GM18870 (cell line): ENCODE data around the gene LARGE1.
"Not testable (repeated sequence)": the region's sequence is repeated elsewhere in the genome, so short reads cannot be mapped to it uniquely, and the experiment has no call there.

Experiments used
- ATAC-seq: cut with Tn5 transposase; IDR thresholded peaks from one replicate; pipeline ENCODE4 v1.9.1; 2021; ENCODE audit warnings: moderate library complexity; ENCODE audit not compliant: unreplicated experiment

Gene LARGE1

DNA sequence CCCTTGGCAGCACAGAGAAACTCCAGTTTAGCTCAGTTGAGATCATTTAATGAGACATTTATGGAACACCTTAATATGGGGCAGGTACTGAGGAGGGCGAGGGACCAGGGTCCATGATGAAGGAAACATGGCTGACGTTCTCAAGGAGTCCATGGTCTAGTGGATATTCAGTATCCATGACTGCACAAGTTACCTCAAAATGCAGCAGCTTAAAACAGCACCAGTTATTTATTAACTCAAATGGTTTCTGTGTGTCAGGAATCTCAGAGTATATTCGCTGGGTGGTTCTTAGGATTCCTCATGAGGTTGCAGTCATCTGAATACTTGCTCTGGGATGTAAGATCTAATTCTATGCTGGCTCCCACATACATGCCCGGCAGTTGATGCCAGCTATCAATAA is 346.8 kb downstream of the LARGE1 start:
- no peak for ATAC-seq

DNA sequence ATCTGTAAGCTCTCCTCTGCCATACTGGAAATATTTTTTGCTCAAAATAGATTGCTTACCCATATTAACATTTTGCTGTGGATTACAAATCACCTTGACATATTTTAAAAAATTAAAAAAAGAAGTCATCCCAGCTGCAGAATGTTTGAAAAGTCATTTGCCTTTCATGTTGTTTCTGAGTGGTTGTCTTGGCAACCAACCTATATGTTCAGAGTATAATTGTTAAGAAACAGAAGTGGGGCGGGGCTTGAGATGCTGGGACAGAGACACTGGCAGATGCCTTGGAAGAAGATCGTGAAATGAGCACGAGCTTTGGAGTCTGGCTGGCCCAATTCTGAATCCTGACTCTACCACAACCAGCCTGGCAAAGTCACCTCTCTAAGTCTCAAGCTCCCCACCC is 348.2 kb downstream of the LARGE1 start:
- ATAC-seq: no peak

DNA sequence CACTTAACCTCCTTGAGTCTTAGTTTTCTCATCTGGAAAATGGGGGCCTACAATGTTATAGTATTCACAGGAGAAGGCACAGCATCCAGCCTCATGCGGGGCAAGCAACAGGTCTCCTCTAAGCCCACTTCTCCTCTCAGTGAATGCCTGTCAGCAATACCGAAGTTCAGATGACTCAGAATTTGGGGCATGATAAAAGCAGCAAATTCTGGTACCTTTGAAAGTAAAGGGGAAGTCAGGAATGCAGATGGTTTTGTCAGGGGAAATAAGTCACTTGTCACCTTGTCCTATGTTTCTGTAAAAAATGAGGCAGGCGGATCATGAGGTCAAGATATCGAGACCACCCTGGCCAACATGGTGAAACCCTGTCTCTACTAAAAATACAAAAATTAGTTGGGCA is 350.2 kb downstream of the LARGE1 start:
- no peak for ATAC-seq

GRCh38 chr22:33569559-33569958 is 350.7 kb downstream of the LARGE1 start:
- ATAC-seq: no peak

DNA sequence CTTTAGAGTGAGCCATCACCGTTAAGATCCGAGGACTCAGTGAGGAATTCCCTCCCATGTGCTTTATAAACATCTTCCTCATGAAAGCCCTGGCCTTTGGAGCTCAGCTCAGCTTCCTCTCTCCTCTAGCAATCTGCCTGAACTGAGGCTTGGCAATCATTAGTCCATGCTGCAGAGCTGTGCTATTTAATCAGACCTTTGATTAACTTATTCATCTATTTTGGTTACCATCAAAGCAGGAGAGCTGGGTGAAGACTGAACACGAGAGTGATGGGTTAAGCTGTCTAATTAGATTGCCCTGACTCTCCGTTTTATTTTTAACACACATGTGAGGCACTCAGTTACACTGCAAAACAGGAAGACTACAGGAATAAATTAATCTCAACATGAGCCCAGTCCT is 351.3 kb downstream of the LARGE1 start:
- no peak for ATAC-seq

GRCh38 chr22:33566495-33566894 is 353.8 kb downstream of the LARGE1 start:
- not testable (repeated sequence) for ATAC-seq

- no peak for ATAC-seq
Measured at GRCh38 chr22:33565580-33565995, 354.7 kb downstream of the LARGE1 start.

- no peak for ATAC-seq
Measured at GRCh38 chr22:33564683-33565082, 355.6 kb downstream of the LARGE1 start.

DNA sequence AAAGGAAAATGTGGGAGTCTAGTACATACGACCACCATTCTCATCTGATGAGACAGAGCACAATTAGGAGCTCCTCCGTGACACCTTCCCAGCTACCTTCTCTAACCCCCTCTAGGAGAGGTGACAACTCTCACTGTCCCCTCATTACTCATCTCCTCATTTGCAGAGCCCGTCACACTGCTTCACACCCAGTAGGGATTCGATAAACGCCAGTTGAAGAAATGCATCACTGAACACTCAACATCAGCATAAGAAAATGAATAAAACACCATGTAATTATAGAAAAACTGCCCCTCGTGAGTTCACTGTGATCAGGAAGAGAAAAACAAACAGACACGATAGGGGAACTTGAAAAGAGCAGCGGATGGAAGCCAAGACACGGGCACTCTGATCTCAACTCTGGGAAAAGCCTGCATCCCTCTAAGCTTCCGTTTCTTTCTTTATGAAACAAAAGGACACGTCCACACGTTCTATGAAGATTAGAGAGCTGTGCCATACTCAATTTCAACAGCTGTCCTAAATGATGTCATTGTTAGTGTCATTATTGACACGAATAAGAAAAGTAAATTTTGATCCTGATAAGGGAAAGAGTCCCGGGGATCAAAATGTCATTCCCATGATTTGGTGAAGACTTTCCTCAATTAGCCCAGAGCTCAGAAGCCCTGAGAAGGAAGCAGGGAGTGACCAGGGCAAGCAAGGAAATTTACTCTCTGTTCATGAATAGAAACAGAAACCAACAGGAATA is 356.9 kb downstream of the LARGE1 start:
- no peak for ATAC-seq

- no peak for ATAC-seq
Measured at GRCh38 chr22:33562501-33562900, 357.8 kb downstream of the LARGE1 start.

GRCh38 chr22:33561149-33561807 is 359.0 kb downstream of the LARGE1 start:
- ATAC-seq: no peak

GRCh38 chr22:33557836-33558235 is 362.4 kb downstream of the LARGE1 start:
- no peak for ATAC-seq

GRCh38 chr22:33555814-33556522 is 364.3 kb downstream of the LARGE1 start:
- ATAC-seq: no peak

DNA sequence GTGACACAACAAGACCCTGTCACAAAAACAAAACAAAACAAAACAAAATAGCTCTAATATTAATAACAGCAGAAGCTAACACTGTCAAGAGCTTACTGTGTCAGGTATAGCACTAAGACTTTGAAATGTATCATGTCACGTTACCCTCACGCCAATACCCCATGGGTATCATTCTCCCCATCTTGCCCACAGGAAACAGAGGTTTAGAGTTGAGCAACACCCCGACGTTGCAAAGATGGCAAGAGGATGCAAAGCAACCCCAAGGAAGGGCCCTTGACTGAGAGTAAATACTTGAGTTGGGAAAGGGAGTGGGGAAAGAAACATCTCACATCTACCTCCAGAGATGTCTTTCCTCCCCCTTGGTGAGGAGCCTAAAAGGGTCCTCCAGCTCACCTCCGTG is 366.8 kb downstream of the LARGE1 start:
- ATAC-seq: no peak

GRCh38 chr22:33544707-33545106 is 375.6 kb downstream of the LARGE1 start:
- no peak for ATAC-seq

GRCh38 chr22:33542722-33543121 is 377.6 kb downstream of the LARGE1 start:
- no peak for ATAC-seq

GRCh38 chr22:33542153-33542552 is 378.1 kb downstream of the LARGE1 start:
- ATAC-seq: no peak

GRCh38 chr22:33539902-33540751 is 380.1 kb downstream of the LARGE1 start:
- no peak for ATAC-seq

GRCh38 chr22:33539202-33539901 is 380.9 kb downstream of the LARGE1 start:
- no peak for ATAC-seq

GRCh38 chr22:33538277-33538885 is 381.9 kb downstream of the LARGE1 start:
- no peak for ATAC-seq
